Fibroblast of lung (primary cell): ENCODE data around the gene HDDC2. TPM values are rescaled to one million over a fixed set of nuclear protein-coding genes. Genes with fewer than 3 reads are reported as not detected.

ENCODE experiments used
- DNase-seq, 2 donors: peaks; one replicate each; pipeline versions ENCODE4 v3.0.0 to v3.0.0-alpha.2; 2010; ENCODE audit warnings: low read depth in 2 of 2
- H2AFZ ChIP-seq: 2 replicates; pipeline ENCODE4 v1.5.1; 2012; ENCODE audit warnings: low read length, control low read depth, inconsistent platforms
- H3K27ac ChIP-seq: 2 replicates; pipeline ENCODE4 v1.5.1; 2011; ENCODE audit warnings: low read length, control low read depth; ENCODE audit not compliant: insufficient read depth
- H3K27me3 ChIP-seq: 2 replicates; pipeline ENCODE4 v1.5.1; 2011; ENCODE audit warnings: mild to moderate bottlenecking, low read length; ENCODE audit not compliant: control insufficient read depth, insufficient read depth
- H3K36me3 ChIP-seq: 2 replicates; pipeline ENCODE4 v1.5.1; 2011; ENCODE audit warnings: low read length; ENCODE audit not compliant: control insufficient read depth, insufficient read depth
- H3K4me1 ChIP-seq: 2 replicates; pipeline ENCODE4 v1.5.1; 2011; ENCODE audit warnings: low read length; ENCODE audit not compliant: control insufficient read depth, insufficient read depth; ENCODE audit errors: extremely low read depth
- H3K4me2 ChIP-seq: 2 replicates; pipeline ENCODE4 v1.5.1; 2011; ENCODE audit warnings: low read length, control low read depth; ENCODE audit not compliant: insufficient read depth; ENCODE audit errors: extremely low read depth
- H3K4me3 ChIP-seq, 4 experiments: fragments of 200-600 bp in 1 of 4; sonication (generic) in 1 of 4; replicated peaks in 1 of 4; 2 replicates each; pipeline ENCODE4 v1.5.1; 2011 to 2016; ENCODE audit warnings: low read length in 4 of 4, low read depth in 3 of 4, mild to moderate bottlenecking in 3 of 4, control low read depth in 2 of 4, inconsistent platforms in 1 of 4, mixed read lengths in 1 of 4; ENCODE audit not compliant: insufficient read depth in 1 of 4; ENCODE audit errors: control extremely low read depth in 1 of 4
- H3K79me2 ChIP-seq: 2 replicates; pipeline ENCODE4 v1.5.1; 2012; ENCODE audit warnings: mild to moderate bottlenecking, low read length, inconsistent platforms; ENCODE audit not compliant: control insufficient read depth, insufficient read depth
- H3K9ac ChIP-seq: 2 replicates; pipeline ENCODE4 v1.5.1; 2011; ENCODE audit warnings: mild to moderate bottlenecking, low read length, control low read depth; ENCODE audit not compliant: insufficient read depth
- H3K9me3 ChIP-seq: 2 replicates; pipeline ENCODE4 v1.5.1; 2012; ENCODE audit warnings: low read depth, low read length; ENCODE audit not compliant: control insufficient read depth, insufficient read depth
- H4K20me1 ChIP-seq: 2 replicates; pipeline ENCODE4 v1.5.1; 2011; ENCODE audit warnings: low read length; ENCODE audit not compliant: control insufficient read depth, insufficient read depth; ENCODE audit errors: extremely low read depth
- EZH2 ChIP-seq: IDR thresholded peaks from 2 replicates; pipeline ENCODE4 v1.5.1; 2012; ENCODE audit warnings: low read length, control low read depth, mild to moderate bottlenecking; ENCODE audit errors: missing control alignments
- polyA plus RNA-seq, 2 donors: library from polyadenylated mRNA; depleted of rRNA in 1 of 2; stranded (reverse) in 1 of 2; unstranded in 1 of 2; fragments of >200 nt; gene quantifications; 2 replicates each; pipeline ENCODE4 v1.2.1, GENCODE V29; 2011 to 2012; ENCODE audit warnings: missing spikeins in 1 of 2
- total RNA-seq: library from RNA; depleted of rRNA; stranded (reverse); fragments of >200 nt; gene quantifications from 2 replicates; pipeline ENCODE4 v1.2.1, GENCODE V29; 2014
- TF ChIP-seq, protein P1 (sequence below), 2 donors: IDR thresholded peaks in 1 of 2; conservative IDR thresholded peaks in 1 of 2; 1 replicate in 1 of 2; 2 replicates in 1 of 2; pipeline ENCODE4 v1.5.1; 2011 to 2012; ENCODE audit warnings: low read length in 2 of 2, control low read depth in 1 of 2, inconsistent platforms in 1 of 2, low read depth in 1 of 2, mild to moderate bottlenecking in 1 of 2

The HDDC2 gene
- total and polyA plus RNA-seq, 2 donors (not counting 1 experiment from before 2014, with no cell fraction given), result 58.8 to 174 TPM

DNA sequence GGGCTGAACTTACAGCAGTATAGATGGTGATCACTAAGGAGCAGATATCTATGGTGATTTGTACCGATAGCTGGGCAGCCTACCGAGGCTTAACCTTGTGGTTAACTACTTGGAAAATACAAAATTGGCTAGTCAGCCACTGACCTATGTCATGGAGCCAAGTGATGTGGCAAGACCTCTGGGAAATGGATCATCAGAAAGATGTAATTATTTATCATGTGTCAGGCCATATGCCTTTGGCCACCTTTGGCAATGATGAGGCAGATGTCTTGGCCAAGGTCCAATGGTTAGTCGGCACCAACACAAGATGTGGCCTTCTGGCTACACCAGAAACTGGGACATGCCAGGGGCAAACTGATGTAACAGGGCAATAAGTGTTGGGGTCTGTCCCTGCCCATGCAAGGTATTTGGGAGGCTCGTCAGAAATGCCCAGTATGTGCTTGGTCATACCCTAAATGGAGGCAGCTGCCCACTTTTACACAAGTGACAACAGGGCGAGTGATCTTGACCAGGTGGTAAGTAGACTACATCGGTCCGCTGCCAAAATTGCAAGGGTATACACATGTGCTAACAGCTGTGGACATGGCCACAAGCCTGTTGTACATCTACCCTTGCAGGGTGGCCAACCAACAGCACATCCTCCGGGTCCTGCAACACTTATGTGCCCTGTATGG, 30.1 kb downstream of the HDDC2 start:
- no peaks in the 10 kb centered on the region for H3K27me3 ChIP-seq
- H3K4me3 ChIP-seq, result no peak overlapping the region
- H2AFZ ChIP-seq, result no peak overlapping the region
- no peaks in the 10 kb centered on the region for H3K4me1 ChIP-seq
- DNase-seq, result no peak
- H3K36me3 ChIP-seq, result peaks cover 8% of the 10 kb centered on the region
- TF ChIP-seq, protein P1, sequence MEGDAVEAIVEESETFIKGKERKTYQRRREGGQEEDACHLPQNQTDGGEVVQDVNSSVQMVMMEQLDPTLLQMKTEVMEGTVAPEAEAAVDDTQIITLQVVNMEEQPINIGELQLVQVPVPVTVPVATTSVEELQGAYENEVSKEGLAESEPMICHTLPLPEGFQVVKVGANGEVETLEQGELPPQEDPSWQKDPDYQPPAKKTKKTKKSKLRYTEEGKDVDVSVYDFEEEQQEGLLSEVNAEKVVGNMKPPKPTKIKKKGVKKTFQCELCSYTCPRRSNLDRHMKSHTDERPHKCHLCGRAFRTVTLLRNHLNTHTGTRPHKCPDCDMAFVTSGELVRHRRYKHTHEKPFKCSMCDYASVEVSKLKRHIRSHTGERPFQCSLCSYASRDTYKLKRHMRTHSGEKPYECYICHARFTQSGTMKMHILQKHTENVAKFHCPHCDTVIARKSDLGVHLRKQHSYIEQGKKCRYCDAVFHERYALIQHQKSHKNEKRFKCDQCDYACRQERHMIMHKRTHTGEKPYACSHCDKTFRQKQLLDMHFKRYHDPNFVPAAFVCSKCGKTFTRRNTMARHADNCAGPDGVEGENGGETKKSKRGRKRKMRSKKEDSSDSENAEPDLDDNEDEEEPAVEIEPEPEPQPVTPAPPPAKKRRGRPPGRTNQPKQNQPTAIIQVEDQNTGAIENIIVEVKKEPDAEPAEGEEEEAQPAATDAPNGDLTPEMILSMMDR (conservative IDR thresholded peaks at IDR 0.05 in 1 of 2, IDR thresholded peaks at IDR 0.05 in 1 of 2; ENCODE audit: low read depth in 1 of 2, low read length in 2 of 2), result no peak
- TF ChIP-seq EZH2, result no peak
- no peaks in the 10 kb centered on the region for H4K20me1 ChIP-seq
- no peaks in the 10 kb centered on the region for H3K9me3 ChIP-seq
- no peak overlapping the region for H3K27ac ChIP-seq
- H3K79me2 ChIP-seq, result no peaks in the 10 kb centered on the region
- H3K4me2 ChIP-seq, result no peak overlapping the region
- H3K9ac ChIP-seq, result no peak overlapping the region

DNA sequence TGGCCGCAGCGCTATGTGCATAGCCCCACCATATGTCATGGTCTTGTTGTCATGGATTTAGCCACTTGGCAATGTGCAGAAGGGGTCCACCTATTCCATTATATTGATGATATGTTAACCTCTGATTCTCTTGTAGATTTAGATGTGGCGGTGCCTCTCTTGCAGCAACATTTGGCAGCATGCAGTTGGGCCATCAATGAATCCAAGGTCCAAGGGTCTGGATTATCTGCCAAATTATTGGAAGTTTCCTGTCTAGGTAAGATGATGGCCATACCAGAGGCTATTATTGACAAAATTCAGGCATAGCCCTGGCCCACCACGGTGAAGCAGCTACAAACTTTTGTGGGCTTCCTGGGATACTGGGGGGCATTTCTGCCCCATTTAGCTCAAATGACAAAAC, 31.4 kb downstream of the HDDC2 start:
- Histone ChIP-seq H2AFZ (no peak overlapping the region), H3K9ac (no peak overlapping the region), H3K4me1 (no peaks in the 10 kb centered on the region), H3K4me2 (no peak overlapping the region), H3K36me3 (peaks cover 8% of the 10 kb centered on the region), H3K27me3 (no peaks in the 10 kb centered on the region), H3K4me3 (no peak overlapping the region), H4K20me1 (no peaks in the 10 kb centered on the region), H3K27ac (no peak overlapping the region), H3K9me3 (no peaks in the 10 kb centered on the region), H3K79me2 (no peaks in the 10 kb centered on the region)
- TF ChIP-seq, protein P1 (conservative IDR thresholded peaks at IDR 0.05 in 1 of 2, IDR thresholded peaks at IDR 0.05 in 1 of 2; ENCODE audit: low read depth in 1 of 2, low read length in 2 of 2), result no peak
- no peak for TF ChIP-seq EZH2
- no peak for DNase-seq

DNA sequence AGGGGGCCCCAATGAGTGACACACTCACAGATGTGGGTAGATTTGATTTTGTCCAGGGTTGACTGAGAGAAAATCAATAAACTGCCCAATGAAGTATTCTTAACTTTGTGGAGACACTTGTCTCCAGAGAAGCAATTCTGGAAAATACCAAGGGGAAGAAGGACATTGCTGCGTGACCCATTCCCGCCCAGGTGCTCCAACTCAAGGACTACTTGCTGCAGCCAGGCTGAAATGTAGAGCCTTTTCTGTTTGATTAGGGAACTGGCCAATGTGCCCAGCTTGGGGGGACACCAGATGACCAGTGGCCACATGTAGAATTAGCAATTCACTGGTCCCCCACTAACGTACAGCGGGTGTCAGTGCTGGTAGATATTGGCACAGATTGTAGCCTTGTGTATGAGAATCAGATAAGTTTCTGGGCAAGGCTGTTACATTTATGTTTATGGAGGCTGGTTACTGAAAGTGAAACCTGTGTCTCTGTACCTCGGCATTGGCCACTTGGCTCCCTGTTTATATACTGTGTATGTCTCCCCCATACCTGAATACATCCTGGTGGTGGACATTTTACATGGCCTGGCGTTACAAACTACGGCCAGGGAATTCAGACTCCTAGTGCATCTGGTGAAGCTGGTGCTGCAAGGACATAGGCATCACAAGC, 32.3 kb downstream of the HDDC2 start:
- DNase-seq, result no peak
- no peak for TF ChIP-seq EZH2
- TF ChIP-seq, protein P1 (conservative IDR thresholded peaks at IDR 0.05 in 1 of 2, IDR thresholded peaks at IDR 0.05 in 1 of 2; ENCODE audit: low read depth in 1 of 2, low read length in 2 of 2), result no peak
- Histone ChIP-seq H3K4me3 (no peak overlapping the region), H3K4me1 (no peaks in the 10 kb centered on the region), H2AFZ (no peak overlapping the region), H4K20me1 (no peaks in the 10 kb centered on the region), H3K27ac (no peak overlapping the region), H3K36me3 (peaks cover 8% of the 10 kb centered on the region), H3K9me3 (no peaks in the 10 kb centered on the region), H3K9ac (no peak overlapping the region), H3K79me2 (no peaks in the 10 kb centered on the region), H3K4me2 (no peak overlapping the region), H3K27me3 (no peaks in the 10 kb centered on the region)
